ENCODE measurements around the gene CTAGE15.
"Not testable (repeated sequence)": the region's sequence is repeated elsewhere in the genome, so short reads cannot be mapped to it uniquely, and the experiment has no call there.

CTAGE15 gene, protein sequence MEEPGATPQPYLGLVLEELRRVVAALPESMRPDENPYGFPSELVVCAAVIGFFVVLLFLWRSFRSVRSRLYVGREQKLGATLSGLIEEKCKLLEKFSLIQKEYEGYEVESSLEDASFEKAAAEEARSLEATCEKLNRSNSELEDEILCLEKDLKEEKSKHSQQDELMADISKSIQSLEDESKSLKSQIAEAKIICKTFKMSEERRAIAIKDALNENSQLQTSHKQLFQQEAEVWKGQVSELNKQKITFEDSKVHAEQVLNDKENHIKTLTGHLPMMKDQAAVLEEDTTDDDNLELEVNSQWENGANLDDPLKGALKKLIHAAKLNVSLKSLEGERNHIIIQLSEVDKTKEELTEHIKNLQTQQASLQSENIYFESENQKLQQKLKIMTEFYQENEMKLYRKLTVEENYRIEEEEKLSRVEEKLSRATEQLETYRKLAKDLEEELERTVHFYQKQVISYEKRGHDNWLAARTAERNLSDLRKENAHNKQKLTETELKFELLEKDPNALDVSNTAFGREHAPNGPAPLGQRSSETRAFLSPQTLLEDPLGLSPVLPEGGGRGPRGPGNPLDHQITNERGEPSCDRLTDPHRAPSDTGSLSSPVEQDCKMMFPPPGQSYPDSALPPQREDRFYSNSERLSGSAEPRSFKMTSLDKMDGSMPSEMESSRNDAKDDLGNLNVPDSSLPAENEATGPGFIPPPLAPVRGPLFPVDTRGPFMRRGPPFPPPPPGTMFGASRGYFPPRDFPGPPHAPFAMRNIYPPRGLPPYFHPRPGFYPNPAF

DNA sequence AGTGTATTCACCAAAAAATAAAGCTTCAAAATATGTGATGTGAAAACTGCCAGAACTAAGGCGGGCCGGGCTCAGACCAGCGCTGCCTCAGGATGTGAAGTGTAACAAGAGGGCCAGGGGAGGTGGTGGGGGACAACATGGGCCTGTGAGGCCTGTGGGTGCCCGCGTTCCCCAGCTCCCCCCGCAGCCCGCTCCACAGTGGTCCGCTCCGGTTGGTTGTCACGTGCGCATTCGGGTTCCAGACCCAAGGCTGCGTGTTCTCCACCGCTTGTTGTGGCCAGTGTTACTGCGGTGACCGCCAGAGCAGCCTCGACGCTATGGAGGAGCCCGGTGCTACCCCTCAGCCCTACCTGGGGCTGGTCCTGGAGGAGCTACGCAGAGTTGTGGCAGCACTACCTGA, at the start of gene CTAGE15:
Gene CTAGE15, plus strand, starts transcription at position 301 of the 400 bp plus-strand sequence. Its CDS starts 17 bp downstream, at position 318.
- not testable (repeated sequence) for DNase-seq

DNA sequence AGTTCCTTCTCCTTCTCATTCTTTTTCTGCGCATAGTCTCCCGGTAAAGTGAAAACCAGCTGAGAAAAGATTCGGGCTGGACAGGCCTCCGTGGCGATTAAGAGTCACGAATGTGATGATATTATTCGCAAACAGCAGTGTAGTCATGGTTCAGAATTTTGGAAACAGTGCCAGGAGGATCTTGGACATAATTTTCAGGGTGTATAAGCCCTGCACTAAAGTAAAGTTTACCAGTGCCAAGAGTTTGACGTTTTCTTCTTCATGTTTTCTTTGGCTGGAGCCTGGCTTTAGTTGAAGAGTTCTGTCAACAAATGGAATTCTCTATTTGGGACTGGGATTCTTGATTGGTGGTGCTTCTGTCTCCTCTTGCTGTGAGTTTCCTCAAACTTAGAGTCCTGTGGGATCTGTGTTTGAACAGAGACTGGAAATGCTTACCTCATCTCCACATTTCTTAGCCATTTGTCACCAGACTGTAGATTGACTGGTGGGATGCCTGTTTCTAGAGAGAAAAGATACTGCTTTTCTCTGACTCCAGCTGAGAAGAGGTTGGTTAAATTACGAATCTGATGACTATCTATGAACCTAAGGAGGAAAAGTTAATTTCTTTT, 49.2 kb upstream of the CTAGE15 start:
- not testable (repeated sequence) for DNase-seq

DNA sequence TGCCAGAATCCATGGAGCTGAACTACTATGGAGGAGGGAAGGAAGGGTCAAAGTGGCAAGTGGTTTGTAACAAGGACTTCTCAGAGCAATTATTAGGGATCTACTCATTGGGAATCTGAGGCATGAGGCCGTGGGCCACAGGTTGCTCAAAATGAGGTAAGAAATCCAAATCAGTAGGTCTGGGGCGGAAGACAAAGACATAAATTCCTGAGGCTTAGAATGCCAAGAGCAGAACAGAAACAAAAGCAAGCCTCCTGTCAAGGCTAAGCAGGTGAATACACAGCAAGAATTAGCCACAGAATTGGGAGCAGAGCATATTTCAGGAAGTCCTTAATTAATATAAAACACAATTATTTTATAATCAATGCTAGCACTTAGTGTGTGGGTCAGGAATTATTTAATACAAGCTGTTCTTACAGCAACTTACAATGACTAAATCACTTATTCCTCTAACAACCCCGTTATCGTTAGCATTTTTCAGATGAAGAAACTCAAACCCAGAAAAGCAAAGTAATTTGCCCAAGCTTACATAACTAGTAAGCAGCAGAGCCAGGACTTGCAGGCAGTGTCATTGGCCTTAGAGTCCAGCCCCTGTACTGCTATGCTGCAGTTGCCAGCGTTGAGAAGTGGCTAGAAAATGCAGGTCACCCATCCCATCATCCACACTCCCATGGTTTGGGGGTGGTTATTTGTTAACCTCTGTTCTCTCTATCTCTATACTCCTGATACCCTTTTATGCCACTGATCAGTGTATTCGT, 40.3 kb upstream of the CTAGE15 start:
- DNase-seq: not testable (repeated sequence)

DNA sequence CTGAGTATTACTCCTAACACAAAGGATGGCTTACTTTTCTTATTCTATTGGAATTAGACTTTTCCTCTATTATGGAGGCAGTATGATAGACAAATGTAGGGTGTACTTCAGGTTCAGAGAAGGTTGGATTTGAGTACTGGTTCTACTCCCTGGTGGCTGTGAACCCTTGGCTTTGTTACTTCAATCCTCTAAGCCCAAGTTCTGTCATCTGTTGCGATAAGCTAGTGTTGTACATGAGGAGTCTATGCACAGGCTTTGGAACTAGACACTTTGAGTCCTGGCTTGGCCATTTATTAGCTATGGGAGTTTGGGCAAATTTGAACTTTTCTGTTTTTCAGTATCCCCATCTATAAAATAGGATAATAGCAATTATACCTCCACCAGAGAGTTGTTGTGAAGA, 39.7 kb upstream of the CTAGE15 start:
- not testable (repeated sequence) for DNase-seq

DNA sequence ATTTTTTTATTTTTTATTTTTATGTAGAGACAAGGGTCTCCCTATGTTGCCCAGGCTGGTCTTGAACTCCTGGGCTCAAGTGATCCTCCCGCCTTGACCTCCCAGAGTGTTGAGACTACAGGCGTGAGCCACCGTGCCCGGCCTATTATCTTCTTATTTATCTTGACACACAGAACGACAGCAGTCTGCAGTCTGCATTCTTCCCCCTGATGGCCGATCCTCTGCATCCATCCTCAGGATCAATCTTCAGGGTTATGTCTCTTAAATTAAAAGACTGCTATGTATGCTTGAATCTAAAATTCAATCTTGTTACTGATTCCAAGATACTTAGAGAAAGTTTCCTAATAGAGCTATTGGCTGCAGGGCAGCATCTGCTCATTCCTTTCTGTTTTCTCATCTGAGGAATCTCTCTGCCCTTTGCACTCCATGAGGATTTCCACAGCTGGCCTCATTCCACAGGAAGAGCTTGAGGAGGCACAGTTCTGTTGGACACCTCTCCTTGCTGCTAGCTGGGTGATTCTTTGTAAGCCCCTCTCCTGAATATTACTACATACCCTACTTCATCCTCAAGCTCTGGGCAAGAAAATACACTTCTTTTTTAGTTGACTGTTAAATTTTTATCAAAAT, 38.3 kb upstream of the CTAGE15 start:
- not testable (repeated sequence) for DNase-seq

- not testable (repeated sequence) for DNase-seq
Observed at GRCh38 chr7:143536443-143536842, 35.2 kb upstream of the CTAGE15 start.

DNA sequence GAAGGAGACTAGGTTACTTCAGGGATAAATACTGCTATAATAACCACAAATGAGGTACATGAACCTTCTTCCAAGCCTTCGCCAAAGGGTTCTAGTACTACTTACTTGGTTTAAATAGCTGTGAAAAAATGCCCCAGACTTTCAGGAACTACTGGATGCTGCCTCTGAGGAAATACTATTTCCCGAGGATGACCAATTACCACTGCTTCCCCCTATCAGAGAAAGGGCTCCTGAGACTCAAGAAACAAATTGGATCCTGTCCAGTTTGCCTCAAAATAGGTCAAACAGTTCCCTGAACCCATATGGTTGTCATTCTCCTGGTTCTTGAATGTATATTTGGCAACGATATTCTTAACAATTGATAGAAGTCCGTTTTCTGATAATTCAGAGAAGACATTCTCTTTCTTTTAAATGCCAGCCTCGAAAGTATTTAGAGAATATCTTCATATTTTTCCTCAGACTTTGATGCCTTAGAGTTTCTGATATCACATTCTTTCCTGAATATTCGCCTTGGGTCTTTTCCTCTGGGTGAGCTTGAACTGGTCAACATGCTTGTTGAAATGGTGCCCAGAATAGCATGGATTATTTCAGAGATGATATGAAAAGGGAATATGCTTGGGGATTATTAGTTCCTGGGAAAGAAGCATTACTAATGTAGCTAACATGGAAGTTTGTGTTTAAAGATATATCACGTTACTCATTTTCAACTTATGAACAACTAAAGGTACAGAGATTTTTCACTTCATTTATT, 28.1 kb upstream of the CTAGE15 start:
- DNase-seq: not testable (repeated sequence)

- not testable (repeated sequence) for DNase-seq
Observed at GRCh38 chr7:143555968-143556367, 15.6 kb upstream of the CTAGE15 start.

DNA sequence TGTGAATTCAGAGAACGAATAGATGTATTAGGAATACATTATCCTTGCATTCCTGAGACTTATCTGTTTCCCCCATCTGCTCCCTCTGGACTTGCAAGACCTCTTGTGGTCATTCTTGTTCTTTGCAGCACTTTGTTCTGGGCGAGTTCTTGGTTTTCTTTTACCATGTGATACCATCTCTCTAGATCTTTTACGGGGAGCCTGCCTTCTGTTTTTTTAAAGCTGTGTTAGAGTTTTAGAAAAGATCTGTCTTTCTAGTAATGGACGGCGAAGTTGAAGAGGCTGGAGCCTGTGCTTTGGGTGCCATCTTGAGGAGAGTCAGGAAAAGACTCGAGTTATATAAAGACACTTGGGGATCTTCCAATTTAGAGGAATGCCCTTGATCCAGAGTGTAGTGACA, 8.3 kb upstream of the CTAGE15 start:
- not testable (repeated sequence) for DNase-seq

- not testable (repeated sequence) for DNase-seq
Observed at GRCh38 chr7:143566001-143566400, 5.6 kb upstream of the CTAGE15 start.

DNA sequence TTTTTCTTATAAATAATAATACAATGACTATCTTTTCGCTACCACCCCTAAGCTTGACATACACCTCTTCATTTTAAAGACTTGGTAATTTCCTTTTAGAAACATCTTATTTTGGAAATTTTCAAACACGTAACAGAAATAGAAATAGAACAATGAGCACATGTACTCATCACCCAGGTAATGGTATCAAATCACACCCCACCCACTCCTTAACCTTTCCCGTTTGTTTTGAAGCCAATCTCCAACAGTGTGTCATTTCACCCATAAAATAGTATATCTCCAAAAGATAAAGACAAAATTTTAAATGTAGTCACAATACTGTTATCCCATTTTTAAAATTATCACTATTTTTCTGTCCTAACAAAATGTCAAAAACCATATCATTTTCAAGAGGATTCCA, 16.6 kb downstream of the CTAGE15 start:
- DNase-seq: not testable (repeated sequence)

DNA sequence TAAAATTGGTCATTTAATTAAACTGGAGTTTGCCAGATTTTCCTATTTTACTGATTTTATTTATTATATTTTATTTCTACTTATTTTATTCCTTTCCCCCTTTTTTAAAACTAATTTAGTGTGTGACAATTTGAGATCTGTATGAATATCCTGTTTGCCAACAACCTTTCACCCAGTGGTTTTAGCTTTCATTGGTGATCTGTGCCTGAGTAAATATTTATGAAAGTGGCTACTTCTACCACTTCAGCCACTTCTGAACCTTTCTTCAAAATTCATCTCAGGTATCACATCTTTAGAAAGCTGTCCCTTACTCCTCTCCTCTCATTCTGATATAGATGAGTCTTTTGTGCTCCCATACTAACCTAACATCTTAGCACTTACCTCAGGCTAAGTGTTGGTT, 18.3 kb downstream of the CTAGE15 start:
- DNase-seq: not testable (repeated sequence)

DNA sequence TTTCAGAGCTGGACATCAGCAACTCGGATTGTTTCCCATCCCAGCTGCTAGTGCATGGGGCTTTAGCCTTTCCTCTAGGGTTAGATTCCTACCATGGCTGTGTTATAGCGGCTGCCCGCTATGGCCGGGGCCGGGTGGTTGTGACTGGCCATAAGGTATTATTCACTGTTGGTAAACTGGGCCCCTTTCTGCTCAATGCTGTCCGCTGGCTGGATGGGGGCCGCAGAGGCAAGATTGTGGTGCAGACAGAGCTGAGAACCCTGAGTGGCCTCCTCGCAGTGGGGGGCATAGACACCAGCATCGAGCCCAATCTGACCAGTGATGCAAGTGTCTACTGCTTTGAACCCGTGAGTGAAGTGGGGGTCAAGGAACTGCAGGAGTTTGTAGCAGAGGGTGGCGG, 26.5 kb downstream of the CTAGE15 start:
- DNase-seq: not testable (repeated sequence)

GRCh38 chr7:143603549-143603948, 31.9 kb downstream of the CTAGE15 start:
- DNase-seq: not testable (repeated sequence)

- DNase-seq: not testable (repeated sequence)
Observed at GRCh38 chr7:143606088-143606487, 34.5 kb downstream of the CTAGE15 start.

GRCh38 chr7:143615545-143615944, 43.9 kb downstream of the CTAGE15 start:
- not testable (repeated sequence) for DNase-seq

- not testable (repeated sequence) for DNase-seq
Observed at GRCh38 chr7:143617204-143617603, 45.6 kb downstream of the CTAGE15 start.

DNA sequence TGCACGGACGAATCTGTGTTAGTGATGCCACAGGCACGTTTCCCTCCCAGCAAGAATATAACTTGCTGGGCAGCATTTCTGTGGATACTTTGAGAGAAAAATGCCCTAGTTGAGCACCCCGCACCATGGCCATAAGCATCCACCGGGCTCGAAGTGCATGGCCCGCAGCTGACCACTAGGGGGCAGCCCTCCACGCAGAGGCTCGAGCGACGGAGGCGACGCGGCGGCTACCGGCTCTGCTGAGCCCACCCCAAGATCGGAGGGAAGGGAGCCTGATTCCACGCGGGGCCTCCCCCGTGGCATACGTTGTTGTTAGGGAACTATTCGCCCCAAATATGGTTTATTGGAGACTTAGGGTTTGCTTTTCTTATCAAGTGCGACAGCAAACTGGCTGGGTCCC, 48.5 kb downstream of the CTAGE15 start:
- DNase-seq: not testable (repeated sequence)

DNA sequence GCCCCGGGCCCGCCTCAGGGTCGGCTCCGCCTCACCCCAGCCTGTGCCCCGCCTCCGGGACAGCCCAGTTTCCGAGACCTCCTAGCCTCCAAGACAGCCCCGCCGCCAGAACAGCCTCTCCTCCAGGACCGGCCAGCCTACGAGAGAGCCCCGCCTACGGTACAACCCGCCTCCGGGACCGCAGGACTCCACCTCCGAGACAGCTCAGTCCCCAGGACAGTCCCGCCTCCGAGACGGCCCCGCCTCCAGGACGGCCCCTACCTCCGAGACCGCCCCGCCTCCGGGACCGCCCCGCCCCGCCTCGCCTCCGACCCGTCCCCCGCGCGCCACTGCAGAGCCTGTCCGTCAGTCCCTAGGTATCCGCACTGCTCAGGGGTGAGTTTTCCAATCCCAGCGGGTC, 49.0 kb downstream of the CTAGE15 start, which contains the start of gene TCAF2:
Gene TCAF2, plus strand, starts transcription at position 329 of the 400 bp plus-strand sequence.
- DNase-seq: not testable (repeated sequence)

DNA sequence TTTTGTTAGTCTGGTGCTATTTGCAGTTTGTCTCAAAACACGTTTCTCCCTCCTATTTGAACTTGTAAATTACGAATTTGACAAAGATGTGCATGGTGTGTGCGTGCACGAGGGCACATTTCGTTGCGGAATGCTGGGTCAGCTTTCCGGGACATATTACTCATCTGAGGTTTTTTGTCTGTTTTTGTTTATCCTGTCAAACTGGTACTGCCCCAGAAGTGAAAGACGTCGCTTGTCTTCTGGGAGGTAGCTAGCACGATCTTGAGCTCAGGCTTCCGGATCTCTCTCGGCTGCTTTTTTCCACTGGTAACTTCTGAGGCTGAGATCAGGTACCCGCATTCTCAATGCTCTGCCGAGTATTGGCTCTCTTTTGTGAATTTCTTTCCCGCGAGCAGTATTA, 49.6 kb downstream of the CTAGE15 start:
- not testable (repeated sequence) for DNase-seq

DNA sequence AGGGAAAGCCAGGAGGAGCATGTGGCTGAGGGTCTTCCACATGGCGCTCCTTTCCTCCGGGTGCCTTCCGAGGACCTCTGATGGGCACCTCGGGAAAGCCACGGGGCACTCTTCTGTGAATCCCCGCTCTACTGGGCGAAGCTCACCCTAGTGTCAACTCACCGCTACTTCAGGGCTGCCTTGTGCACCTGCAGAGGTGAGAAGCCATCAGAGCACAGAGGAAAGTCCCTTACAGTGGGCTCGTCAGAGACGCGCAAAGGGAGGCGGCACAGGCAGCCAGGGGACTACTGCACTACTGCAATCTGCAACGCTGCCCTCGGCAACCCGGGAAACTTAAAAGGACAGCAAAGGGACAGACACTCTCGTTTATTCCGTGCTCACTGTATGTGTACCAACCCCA, 50.5 kb downstream of the CTAGE15 start:
- not testable (repeated sequence) for DNase-seq

Measured in amniotic stem cell (primary cell).